Cardiac muscle cell (in vitro differentiated cells and primary cell): Measurements from ENCODE around the gene NDUFA5. TPM values are rescaled to one million over a fixed set of nuclear protein-coding genes. Genes with fewer than 3 reads are reported as not detected.
"Not testable (repeated sequence)": the region's sequence is repeated elsewhere in the genome, so short reads cannot be mapped to it uniquely, and the experiment has no call there.

Experiments used
- DNase-seq, 2 donors: peaks; one replicate each; pipeline versions ENCODE4 v3.0.0 to v3.0.0-alpha.2; 2010 to 2017; ENCODE audit warnings: low read depth in 1 of 2, low spot score in 1 of 2
- H3K27ac ChIP-seq: fragments of 200-600 bp; sonication (generic); 2 replicates; pipeline ENCODE4 v1.5.1; 2016
- H3K27me3 ChIP-seq: fragments of 200-600 bp; sonication (generic); 2 replicates; pipeline ENCODE4 v1.6.0; 2016; ENCODE audit warnings: control low read depth
- H3K36me3 ChIP-seq: fragments of 200-600 bp; sonication (generic); 2 replicates; pipeline ENCODE4 v1.5.1; 2016; ENCODE audit warnings: control low read depth
- H3K4me1 ChIP-seq: fragments of 200-600 bp; sonication (generic); 2 replicates; pipeline ENCODE4 v1.8.1; 2017; ENCODE audit warnings: low read depth, mild to moderate bottlenecking, mixed run types
- H3K4me3 ChIP-seq: fragments of 200-600 bp; sonication (generic); 2 replicates; pipeline ENCODE4 v1.5.1; 2016; ENCODE audit warnings: mild to moderate bottlenecking
- H3K9me3 ChIP-seq: fragments of 200-600 bp; sonication (generic); 2 replicates; pipeline ENCODE4 v1.5.1; 2017; ENCODE audit warnings: low read depth, mild to moderate bottlenecking, control low read depth
- CTCF ChIP-seq: IDR thresholded peaks from 2 replicates; pipeline ENCODE4 v1.5.1; 2012; ENCODE audit warnings: low read depth, mild to moderate bottlenecking, low read length
- polyA plus RNA-seq: library from polyadenylated mRNA; unstranded; fragments of >200 nt; fragmentation: Nextera tagmentation; extraction: Ambion mirVana; gene quantifications from 2 replicates; pipeline ENCODE4 v1.2.1, GENCODE V29; 2016
- total RNA-seq: library from RNA; depleted of rRNA; stranded (reverse); fragments of >200 nt; gene quantifications from 2 replicates; pipeline ENCODE4 v1.2.3, GENCODE V29; 2016

Gene NDUFA5
- total and polyA plus RNA-seq, 2 experiments from 2014 or later = 64.0 to 217 TPM

GRCh38 chr7:123528265-123528664, 29.4 kb downstream of the NDUFA5 start:
- peaks cover 3% of the 10 kb centered on the region for H3K4me1 ChIP-seq
- H3K36me3 ChIP-seq = no peaks in the 10 kb centered on the region
- DNase-seq = no peak
- H3K9me3 ChIP-seq = no peaks in the 10 kb centered on the region
- TF ChIP-seq CTCF = no peak
- no peak overlapping the region for H3K27ac ChIP-seq
- no peak overlapping the region for H3K4me3 ChIP-seq
- H3K27me3 ChIP-seq = no peaks in the 10 kb centered on the region

- H3K9me3 ChIP-seq, H3K27ac ChIP-seq, H3K36me3 ChIP-seq, DNase-seq, H3K27me3 ChIP-seq, H3K4me3 ChIP-seq, H3K4me1 ChIP-seq: not testable (repeated sequence)
Observed at GRCh38 chr7:123527712-123528225, 29.8 kb downstream of the NDUFA5 start.

GRCh38 chr7:123526533-123526932, 31.1 kb downstream of the NDUFA5 start:
- not testable (repeated sequence) for H3K27me3 ChIP-seq, H3K9me3 ChIP-seq, H3K4me3 ChIP-seq, H3K4me1 ChIP-seq, H3K36me3 ChIP-seq, H3K27ac ChIP-seq, DNase-seq

GRCh38 chr7:123522066-123522465, 35.6 kb downstream of the NDUFA5 start:
- H3K36me3 ChIP-seq = no peaks in the 10 kb centered on the region
- TF ChIP-seq CTCF = no peak
- DNase-seq = no peak
- H3K27me3 ChIP-seq = no peaks in the 10 kb centered on the region
- no peaks in the 10 kb centered on the region for H3K4me1 ChIP-seq
- H3K9me3 ChIP-seq = no peaks in the 10 kb centered on the region
- no peak overlapping the region for H3K4me3 ChIP-seq
- no peak overlapping the region for H3K27ac ChIP-seq

- Histone ChIP-seq H3K4me1 (no peaks in the 10 kb centered on the region), H3K9me3 (no peaks in the 10 kb centered on the region), H3K27me3 (no peaks in the 10 kb centered on the region), H3K4me3 (no peak overlapping the region), H3K36me3 (no peaks in the 10 kb centered on the region), H3K27ac (no peak overlapping the region)
- DNase-seq = no peak
- TF ChIP-seq CTCF = no peak
Observed at GRCh38 chr7:123505221-123505620, 52.4 kb downstream of the NDUFA5 start.

GRCh38 chr7:123502201-123502600, 55.4 kb downstream of the NDUFA5 start:
- Histone ChIP-seq H3K27me3 (no peaks in the 10 kb centered on the region), H3K9me3 (no peaks in the 10 kb centered on the region), H3K27ac (no peak overlapping the region), H3K4me1 (peaks cover 5% of the 10 kb centered on the region), H3K36me3 (no peaks in the 10 kb centered on the region), H3K4me3 (no peak overlapping the region)
- no peak for DNase-seq
- no peak for TF ChIP-seq CTCF
